Heart right ventricle (tissue), 16 donors: Measurements from ENCODE around the gene WRNIP1. TPM values are rescaled to one million over a fixed set of nuclear protein-coding genes. Genes with fewer than 3 reads are reported as not detected.

ENCODE experiments used
- ATAC-seq, 8 donors: fragments of 200-7000 bp; cut with Tn5 transposase; one replicate each; pipeline ENCODE4 v1.9.1; 2020; ENCODE audit warnings: mild to moderate bottlenecking in 8 of 8, moderate library complexity in 8 of 8, moderate number of reproducible peaks in 1 of 8
- DNase-seq, 2 donors: peaks; one replicate each; pipeline ENCODE4 v3.0.0-alpha.2; 2020
- H3K27ac ChIP-seq, 10 donors: fragments of 200-600 bp; sonication (generic) in 2 of 10; one replicate each; pipeline versions ENCODE4 v1.5.0 to v1.8.0; 2020 to 2022; ENCODE audit warnings: mild to moderate bottlenecking in 3 of 10
- H3K27me3 ChIP-seq, 7 donors: fragments of 200-600 bp; one replicate each; pipeline ENCODE4 v1.8.0; 2021 to 2022; ENCODE audit warnings: mild to moderate bottlenecking in 2 of 7
- H3K36me3 ChIP-seq, 9 donors: fragments of 200-600 bp; sonication (generic) in 1 of 9; one replicate each; pipeline versions ENCODE4 v1.5.0 to v1.8.0; 2020 to 2022; ENCODE audit warnings: mild to moderate bottlenecking in 2 of 9
- H3K4me1 ChIP-seq, 9 donors: fragments of 200-600 bp; sonication (generic) in 1 of 9; one replicate each; pipeline versions ENCODE4 v1.5.0 to v1.8.0; 2020 to 2022; ENCODE audit warnings: mild to moderate bottlenecking in 4 of 9
- H3K4me3 ChIP-seq, 10 donors: fragments of 200-600 bp; sonication (generic) in 2 of 10; one replicate each; pipeline versions ENCODE4 v1.5.0 to v1.8.0; 2020 to 2022; ENCODE audit warnings: mild to moderate bottlenecking in 7 of 10, moderate library complexity in 2 of 10
- H3K9me3 ChIP-seq, 11 donors: fragments of 200-600 bp in 10 of 11; sonication (generic) in 2 of 11; one replicate each; pipeline versions ENCODE4 v1.5.0 to v1.8.0; 2013 to 2022; ENCODE audit warnings: mild to moderate bottlenecking in 2 of 11, control low read depth in 1 of 11, moderate library complexity in 1 of 11
- WGBS, 2 donors: extraction: QIAGEN DNeasy Blood & Tissue Kit; methylation state at CpG; one replicate each; pipeline ENCODE4 v1.1.7; 2013; ENCODE audit warnings: inconsistent platforms in 1 of 2; 5-methylcytosine and 5-hydroxymethylcytosine counted together
- intact Hi-C, 10 donors: fragments of 100-400 bp; cut with DNase I; formaldehyde crosslinking; loops; one replicate each; pipeline versions ENCODE4 v1.11.1 to v1.14.2; 2022
- polyA plus RNA-seq, 2 donors: library from polyadenylated mRNA; stranded (reverse); fragments of 200-250 nt; gene quantifications; one replicate each; pipeline ENCODE4 v1.2.3, GENCODE V29; 2013
- total RNA-seq, 10 donors: library from RNA; stranded (reverse); fragmentation: NEBNext Ultra II Directional in 3 of 10; extraction: Animal tissue kit (Norgen Biotek cat#: 25700) in 3 of 10; gene quantifications; one replicate each; pipeline versions ENCODE4 v1.2.1 to v1.2.4, GENCODE V29; 2021 to 2023
- TF ChIP-seq, protein P1 (sequence below), 9 donors: fragments of 200-600 bp; sonication (generic) in 2 of 9; IDR thresholded peaks; one replicate each; pipeline versions ENCODE4 v1.5.0 to v1.8.0; 2021 to 2022; ENCODE audit warnings: antibody characterized with exemption in 9 of 9, mild to moderate bottlenecking in 5 of 9, moderate library complexity in 1 of 9
- donor health status: Arrhythmogenic right ventricular cardiomyopathy.
- donor health status: ischemic (EF 13 %, LVEDD 7.1; RV severe dilation, severe dysfunction).
- donor health status: healthy with polysubstance abuse.
- donor health status: DM: no; HTN: yes; CAD: no.
- donor health status: DM: no; HTN: no; CAD: no.
- donor health status: ischemic (EF 25% LVEDD 6.9; RV normal size, moderate dysfunction).
- donor health status: ischemic (EF 25% LVEDD 5.7; RV mildly dilated, moderate dysfunction).
- donor health status: healthy.
- donor health status: DM: yes; HTN: yes; CAD: no.
- donor health status: Ischemic cardiomyopathy.
- donor health status: ischemic (EF 35%, LVEDD 5.7; RV mildly dilated, moderate dysfunction).
- donor health status: nonischemic (EF 11% LVEDD 7.7; RV severe dilation, severe dysfunction).
- donor health status: DM: yes; HTN: yes; CAD: no.
- donor health status: PGD.
- donor health status: ischemic (EF 29% LVEDD 5.4; RV normal size, mild dysfunction).
- donor health status: nonischemic (EF 23%, LVEDD 6.1; RV moderate dilation, normal function).

WRNIP1 gene
- total and polyA plus RNA-seq, 12 donors: 29.7 to 44.9 (median 35.6) TPM

- Histone ChIP-seq H3K27ac (peak overlapping the region in 7 of 10 donors; percentile 43 to 72 (median 68)), H3K4me3 (no peak overlapping the region), H3K36me3 (no peaks in the 10 kb centered on the region), H3K4me1 (peaks cover 3 to 39% (median 32%) of the 10 kb centered on the region in 9 donors), H3K9me3 (peaks cover 0 to 20% (median 7%) of the 10 kb centered on the region in 11 donors), H3K27me3 (no peaks in the 10 kb centered on the region)
- TF ChIP-seq, protein P1, sequence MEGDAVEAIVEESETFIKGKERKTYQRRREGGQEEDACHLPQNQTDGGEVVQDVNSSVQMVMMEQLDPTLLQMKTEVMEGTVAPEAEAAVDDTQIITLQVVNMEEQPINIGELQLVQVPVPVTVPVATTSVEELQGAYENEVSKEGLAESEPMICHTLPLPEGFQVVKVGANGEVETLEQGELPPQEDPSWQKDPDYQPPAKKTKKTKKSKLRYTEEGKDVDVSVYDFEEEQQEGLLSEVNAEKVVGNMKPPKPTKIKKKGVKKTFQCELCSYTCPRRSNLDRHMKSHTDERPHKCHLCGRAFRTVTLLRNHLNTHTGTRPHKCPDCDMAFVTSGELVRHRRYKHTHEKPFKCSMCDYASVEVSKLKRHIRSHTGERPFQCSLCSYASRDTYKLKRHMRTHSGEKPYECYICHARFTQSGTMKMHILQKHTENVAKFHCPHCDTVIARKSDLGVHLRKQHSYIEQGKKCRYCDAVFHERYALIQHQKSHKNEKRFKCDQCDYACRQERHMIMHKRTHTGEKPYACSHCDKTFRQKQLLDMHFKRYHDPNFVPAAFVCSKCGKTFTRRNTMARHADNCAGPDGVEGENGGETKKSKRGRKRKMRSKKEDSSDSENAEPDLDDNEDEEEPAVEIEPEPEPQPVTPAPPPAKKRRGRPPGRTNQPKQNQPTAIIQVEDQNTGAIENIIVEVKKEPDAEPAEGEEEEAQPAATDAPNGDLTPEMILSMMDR (IDR thresholded peaks at IDR 0.05): no peak
- WGBS, 2 donors: 73 to 75% methylated on average over 5 of the region's 5 CpGs
- intact Hi-C loops: no loop called here
- ATAC-seq (peak; percentile 22 to 53 (median 38)), DNase-seq (no peak)
These were observed 53.9 kb downstream of the WRNIP1 start for GRCh38 chr6:2819115-2819514.

DNA sequence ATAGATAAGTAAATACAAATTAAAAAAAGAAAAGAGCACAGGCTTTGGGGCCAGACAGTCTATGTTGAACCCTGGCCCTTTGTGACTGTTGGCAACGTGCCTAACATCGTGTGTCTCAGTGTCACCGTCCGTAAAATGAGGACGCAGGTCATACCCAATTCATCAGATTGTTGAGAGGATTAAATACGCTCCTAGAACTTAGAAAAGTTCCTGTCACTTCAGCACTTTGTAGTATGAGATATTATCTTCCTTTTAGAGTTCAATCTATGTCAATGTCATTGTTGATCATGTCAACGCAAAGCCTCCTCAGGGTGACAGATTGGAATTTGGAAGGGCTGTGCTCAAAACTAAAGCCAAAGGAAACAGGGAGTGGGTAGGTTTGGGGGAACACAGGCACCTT, 54.8 kb downstream of the WRNIP1 start:
- 39 to 48% methylated on average over 7 of the region's 7 CpGs for WGBS, 2 donors
- Histone ChIP-seq H3K4me3 (no peak overlapping the region), H3K27me3 (no peaks in the 10 kb centered on the region), H3K27ac (peak overlapping the region in 1 of 10 donors; percentile 11), H3K36me3 (no peaks in the 10 kb centered on the region), H3K9me3 (peaks cover 0 to 20% (median 7%) of the 10 kb centered on the region in 11 donors), H3K4me1 (peaks cover 3 to 39% (median 32%) of the 10 kb centered on the region in 9 donors)
- DNase-seq: no peak
- intact Hi-C loops: no loop called here
- TF ChIP-seq, protein P1 (IDR thresholded peaks at IDR 0.05): no peak
- no peak for ATAC-seq

GRCh38 chr6:2820415-2820814, 55.2 kb downstream of the WRNIP1 start:
- H3K27me3 ChIP-seq: no peaks in the 10 kb centered on the region
- no peak overlapping the region for H3K4me3 ChIP-seq
- WGBS, 2 donors: 71 to 72% methylated on average over 2 of the region's 2 CpGs
- peaks cover 3 to 39% (median 32%) of the 10 kb centered on the region in 9 donors for H3K4me1 ChIP-seq
- DNase-seq (no peak), ATAC-seq (no peak)
- peaks cover 0 to 16% (median 7%) of the 10 kb centered on the region in 11 donors for H3K9me3 ChIP-seq
- peak overlapping the region in 2 of 10 donors; percentile 11 to 23 for H3K27ac ChIP-seq
- TF ChIP-seq, protein P1 (IDR thresholded peaks at IDR 0.05): no peak
- H3K36me3 ChIP-seq: no peaks in the 10 kb centered on the region
- intact Hi-C loops: no loop called here

- ATAC-seq: no peak
- intact Hi-C loops: no loop called here
- Histone ChIP-seq H3K4me1 (peaks cover 3 to 39% (median 32%) of the 10 kb centered on the region in 9 donors), H3K27me3 (no peaks in the 10 kb centered on the region), H3K27ac (no peak overlapping the region), H3K4me3 (no peak overlapping the region), H3K36me3 (no peaks in the 10 kb centered on the region), H3K9me3 (peaks cover 0 to 4% (median 0%) of the 10 kb centered on the region in 11 donors)
- TF ChIP-seq, protein P1 (IDR thresholded peaks at IDR 0.05): no peak
- no peak for DNase-seq
- WGBS, 2 donors: 94 to 99% methylated on average over 3 of the region's 3 CpGs
These were observed 56.4 kb downstream of the WRNIP1 start for GRCh38 chr6:2821554-2821953.
